ENCODE results near the gene POMGNT2.

DNA sequence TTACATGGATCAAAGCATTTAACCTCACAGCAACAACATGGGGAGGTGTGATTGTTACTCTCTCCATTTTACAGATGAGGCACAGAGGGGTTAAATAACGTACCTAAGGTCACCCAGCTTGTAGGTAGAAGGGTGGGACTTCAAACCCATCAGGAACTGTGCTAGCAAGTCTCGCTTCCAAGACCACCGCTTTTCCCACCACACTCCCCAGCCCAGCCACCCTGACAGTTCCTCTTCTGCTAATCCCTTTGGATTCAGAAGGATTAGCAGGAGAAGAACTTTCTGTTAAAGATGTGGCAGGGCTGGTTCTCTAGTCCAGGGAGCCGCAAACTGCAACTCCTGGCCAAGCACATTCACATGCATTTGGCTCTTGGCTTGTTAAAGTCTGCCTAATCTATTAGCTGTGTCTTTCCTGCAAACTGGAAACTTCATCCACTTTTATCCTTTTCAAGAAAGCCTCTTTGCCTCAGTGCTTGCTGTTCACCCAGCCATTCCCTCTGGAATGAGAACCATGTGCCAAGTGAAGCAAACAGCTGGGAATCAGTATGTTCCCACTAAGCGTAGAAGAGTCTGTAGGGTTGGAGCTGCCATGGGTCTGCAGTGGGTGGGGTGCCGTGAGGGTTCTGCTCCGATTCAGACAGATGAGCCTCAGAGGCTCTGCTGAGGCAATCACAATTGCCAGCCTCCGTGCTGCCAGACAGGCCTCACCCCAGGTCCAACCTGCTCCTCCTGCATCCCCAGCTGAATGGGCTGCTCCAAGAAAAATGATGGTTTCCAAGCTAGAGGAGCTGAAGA is 44.6 kb downstream of the POMGNT2 start:
- TF ChIP-seq, protein P1, sequence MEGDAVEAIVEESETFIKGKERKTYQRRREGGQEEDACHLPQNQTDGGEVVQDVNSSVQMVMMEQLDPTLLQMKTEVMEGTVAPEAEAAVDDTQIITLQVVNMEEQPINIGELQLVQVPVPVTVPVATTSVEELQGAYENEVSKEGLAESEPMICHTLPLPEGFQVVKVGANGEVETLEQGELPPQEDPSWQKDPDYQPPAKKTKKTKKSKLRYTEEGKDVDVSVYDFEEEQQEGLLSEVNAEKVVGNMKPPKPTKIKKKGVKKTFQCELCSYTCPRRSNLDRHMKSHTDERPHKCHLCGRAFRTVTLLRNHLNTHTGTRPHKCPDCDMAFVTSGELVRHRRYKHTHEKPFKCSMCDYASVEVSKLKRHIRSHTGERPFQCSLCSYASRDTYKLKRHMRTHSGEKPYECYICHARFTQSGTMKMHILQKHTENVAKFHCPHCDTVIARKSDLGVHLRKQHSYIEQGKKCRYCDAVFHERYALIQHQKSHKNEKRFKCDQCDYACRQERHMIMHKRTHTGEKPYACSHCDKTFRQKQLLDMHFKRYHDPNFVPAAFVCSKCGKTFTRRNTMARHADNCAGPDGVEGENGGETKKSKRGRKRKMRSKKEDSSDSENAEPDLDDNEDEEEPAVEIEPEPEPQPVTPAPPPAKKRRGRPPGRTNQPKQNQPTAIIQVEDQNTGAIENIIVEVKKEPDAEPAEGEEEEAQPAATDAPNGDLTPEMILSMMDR (IDR thresholded peaks at IDR 0.05), result no peak
- no peak for TF ChIP-seq POLR2A (IDR thresholded peaks at IDR 0.05)
